HG02885 (cell line): ENCODE measurements around the gene IRX4.

Experiments used
- ATAC-seq: cut with Tn5 transposase; IDR thresholded peaks from one replicate; pipeline ENCODE4 v1.9.1; 2021; ENCODE audit warnings: mild to moderate bottlenecking; ENCODE audit not compliant: unreplicated experiment, poor library complexity

Gene IRX4

DNA sequence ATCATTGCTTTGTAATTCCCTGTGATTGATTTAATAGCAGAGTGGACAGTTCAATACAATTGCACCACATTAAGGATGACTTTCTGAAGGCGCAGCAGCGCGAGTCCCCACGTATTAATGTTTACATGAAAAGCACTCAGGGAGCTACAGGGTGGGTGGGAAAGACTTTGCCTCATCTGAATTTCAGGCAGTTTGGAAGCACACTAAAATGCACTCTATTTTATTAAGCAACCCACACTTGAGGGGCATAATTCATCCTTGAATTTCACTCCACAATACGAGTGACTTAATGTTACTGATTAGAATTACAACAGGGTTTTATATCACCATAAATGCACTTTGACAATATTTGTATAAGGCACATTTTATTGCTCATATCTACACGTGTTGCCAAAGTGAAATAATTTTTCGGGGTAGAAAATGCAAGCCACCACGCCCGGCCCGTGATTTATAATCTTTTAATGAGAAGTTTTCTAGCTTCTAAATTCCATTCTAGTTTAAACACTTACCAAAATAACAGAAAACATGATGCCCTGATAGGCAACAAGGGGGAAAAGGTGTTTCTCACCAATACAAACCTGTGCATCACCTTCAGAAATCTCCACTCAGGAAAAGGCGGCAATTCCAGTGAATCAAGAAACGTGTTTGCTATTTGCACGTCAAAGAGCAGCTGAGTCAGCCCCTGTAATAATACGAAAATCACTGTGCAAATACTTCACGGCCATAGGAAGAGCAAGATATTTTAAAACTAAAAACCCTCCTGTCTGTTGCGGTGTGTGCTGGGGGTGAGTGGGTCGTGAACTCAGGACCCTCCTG lies 40.5 kb downstream of the IRX4 start:
- ATAC-seq, result no peak

DNA sequence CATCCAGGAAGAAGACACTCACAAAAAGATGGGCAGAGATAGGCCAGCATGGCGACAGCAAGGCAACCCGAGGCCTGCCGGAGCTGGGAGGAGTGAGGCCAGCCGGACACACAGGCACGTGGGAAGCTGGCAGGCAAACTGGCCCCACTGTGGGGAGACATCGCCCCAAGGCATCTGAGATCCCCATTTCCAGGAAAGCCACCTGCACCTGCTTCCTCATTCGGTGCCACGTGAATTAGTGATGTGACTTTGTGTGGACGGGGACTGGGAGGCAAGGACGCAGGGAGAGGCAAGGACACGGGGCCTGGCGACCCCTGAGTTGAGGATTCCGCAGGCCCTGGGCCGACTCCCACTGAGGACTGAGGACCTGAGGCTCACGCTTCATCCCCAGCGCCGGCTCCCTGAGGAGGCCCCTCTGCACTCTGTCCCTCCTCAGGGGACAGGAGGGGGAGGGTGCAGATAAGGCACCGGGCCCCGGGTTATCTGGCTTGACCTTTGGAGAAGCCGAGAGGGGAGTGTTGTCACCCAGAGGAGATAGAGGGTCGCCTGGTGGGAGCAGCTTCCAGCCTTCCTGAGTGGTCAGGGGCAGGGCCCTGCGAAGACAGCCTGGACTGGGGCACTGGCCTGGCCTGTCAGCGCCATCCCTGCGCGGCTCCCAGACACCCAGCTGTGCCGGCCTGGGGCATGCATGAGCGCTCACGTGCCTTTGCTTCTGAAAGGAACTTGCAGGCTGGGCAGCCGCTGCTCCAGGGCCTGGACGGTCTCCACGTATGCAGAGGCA lies 41.8 kb downstream of the IRX4 start:
- ATAC-seq, result no peak

DNA sequence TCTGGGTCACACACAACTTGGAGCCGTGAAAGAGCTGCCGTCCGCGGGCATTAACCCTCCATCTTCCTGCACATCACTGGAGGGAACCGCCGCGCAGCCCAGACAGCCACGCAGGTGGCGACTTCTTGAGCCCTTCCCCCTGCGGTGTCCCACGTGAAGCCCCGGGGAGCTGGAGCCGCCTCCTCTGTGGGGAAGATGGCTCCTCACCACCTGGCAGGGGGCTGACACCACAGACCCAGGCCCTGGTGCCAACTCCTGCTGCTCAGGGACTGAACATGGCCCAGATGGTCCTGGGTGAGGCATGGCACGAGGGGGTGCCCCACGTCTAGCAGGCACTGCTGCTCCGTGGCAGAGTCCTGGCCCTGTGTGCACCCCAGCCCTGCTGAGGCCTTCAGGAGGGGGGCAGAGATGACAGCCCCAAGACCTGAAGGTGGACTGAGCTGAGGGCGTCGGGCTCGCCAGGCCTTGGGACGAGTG lies 42.6 kb downstream of the IRX4 start:
- ATAC-seq, result no peak

DNA sequence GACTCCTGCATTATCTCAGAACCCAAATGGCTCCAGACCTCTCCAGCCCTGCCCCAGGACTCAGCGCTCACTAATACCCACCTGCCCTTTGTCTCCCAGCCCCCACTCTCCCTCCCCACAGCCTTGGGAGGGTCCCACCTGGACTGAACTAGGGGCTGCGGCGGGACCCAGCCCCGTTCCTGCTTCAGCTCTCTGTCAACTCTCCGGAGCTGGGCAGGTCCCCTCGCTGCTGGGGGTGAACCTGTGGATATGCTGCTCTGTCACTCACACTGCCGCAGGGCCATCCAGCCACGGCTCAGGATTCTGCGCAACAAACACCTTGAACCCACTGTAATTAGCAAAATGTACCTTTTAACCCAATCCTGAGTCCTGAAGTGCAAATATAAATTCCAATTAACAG lies 44.7 kb downstream of the IRX4 start:
- ATAC-seq, result no peak

DNA sequence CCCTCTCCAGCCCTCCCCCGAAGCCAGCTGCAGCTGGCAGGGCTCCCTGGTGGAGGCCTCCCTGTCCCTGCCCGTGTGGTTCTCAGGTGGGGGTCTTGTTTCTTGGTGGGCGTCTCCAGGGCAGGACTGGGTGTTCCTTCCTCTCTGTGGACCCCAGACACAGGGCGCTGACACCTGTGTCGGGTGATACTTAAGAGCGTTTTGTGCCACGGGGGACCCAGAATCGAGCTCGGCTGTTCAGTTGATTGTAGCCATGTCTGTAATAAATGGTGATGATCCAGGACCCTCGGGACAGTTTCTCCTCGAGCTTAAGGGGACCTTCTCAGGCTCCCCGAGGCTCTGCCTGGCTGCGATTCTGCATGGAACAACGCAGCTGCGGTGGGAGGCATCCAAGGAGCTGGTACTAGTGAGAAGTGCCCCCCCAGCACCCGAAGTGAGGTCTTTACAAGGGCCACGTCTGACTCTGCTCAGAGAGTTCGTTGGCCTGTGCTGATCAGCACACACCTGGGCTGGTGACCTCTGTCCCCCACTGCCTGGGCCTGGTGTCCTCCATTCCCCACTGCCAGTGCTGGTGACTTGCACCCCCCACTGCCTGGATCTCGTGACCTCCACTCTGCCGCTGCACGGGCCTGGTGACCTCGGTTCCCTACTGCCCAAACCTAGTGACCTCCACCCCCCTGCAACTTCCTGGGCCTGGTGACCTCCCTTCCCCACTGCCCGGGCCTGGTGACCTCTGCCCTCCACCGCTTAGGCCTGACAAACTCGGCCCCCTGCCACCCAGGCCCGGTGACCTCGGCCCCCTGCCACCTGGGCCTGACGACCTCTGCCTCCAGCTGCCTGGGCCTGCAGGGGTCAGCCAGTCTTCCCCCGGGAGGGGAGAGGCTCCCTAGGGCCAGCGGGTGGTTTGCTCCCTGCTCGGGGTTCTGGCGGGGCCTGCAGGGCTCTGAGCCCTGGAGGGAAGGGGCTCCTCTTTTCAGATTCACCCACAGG lies 45.5 kb downstream of the IRX4 start:
- no peak for ATAC-seq

DNA sequence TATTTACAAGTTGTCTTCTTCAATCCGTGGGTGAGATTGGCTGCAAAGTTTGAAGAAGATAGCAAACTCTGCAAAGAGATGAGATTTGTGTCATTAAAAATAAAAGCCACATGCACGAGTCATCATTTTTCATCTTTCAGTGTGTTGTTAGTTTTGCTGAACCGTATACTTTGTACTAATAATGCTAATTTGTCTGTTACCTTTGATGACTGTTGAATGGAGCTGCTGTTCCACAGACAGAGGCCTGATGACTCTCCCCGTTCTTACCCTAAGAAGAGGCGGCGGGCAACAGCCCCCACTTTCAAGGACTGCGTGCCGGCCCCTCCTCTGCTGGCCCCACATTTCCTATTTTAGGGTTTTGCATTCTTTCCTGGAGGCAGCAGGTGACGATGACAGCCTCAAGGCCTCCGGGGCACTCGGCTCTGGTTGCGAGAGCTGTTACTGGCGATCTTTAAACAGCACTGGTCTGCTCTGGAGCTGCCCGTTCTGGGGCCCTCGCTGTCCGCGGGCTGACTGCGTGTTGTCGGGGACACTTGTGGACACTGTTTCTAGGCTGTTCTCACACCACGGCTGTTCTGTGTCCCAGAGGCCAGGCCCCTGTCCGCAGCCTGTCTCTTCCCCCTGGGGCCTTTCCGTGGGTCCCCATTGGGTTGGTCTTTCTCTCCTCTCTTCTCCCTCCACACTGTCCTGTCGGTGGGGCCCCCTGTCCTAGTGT lies 46.4 kb downstream of the IRX4 start:
- ATAC-seq, result no peak

DNA sequence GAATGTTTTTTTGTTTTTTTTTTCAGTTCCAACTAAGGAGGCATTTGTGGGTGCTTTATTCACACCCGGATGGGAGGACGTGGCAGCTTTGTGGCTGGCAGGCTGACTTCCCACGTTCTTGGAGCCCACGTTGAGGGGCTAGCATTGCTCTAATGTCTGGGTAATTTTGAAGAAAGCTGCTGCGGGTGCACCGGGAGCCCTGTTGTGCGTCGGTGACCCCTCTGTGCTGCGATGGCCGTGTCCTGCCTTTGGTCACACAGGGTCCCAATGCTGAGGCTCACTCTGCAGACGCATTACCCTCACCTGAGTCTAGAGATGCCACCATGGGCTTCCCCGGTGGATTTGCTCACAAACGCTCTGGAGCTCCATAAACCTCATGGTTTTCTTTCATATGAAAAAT lies 47.3 kb downstream of the IRX4 start:
- no peak for ATAC-seq

DNA sequence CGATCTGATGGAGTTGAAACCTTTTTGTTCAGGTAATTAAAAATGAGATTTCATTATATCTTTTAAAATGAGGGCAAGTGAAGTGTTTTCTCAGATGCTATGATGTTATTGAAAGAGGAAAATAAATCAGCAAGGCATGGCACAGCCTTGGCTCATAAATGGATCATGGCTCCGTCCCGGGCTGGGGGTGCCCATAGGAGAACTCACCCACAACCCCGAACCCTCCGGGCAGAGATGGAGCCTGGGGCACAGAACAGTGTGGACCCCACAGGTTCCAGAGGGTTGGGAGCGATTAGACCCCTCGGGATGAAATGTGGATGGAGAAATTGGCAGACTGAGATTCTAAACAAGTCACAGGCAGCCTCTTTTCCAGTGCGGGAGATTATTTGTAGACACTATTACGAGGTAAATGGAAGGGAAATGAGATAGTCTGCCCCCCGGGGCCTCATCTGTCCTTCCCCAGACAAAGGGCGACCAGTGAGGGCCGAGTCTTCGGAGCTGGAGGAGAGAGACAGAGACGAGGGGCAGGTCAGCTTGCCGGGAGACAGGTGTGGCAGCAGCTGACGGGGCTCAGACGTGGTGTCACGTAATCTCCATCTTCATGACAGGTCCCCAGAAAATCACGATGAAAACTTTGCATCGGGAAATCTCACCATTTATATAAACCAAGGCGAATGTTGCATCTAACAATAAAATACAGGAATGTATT lies 47.9 kb downstream of the IRX4 start:
- ATAC-seq, result no peak

DNA sequence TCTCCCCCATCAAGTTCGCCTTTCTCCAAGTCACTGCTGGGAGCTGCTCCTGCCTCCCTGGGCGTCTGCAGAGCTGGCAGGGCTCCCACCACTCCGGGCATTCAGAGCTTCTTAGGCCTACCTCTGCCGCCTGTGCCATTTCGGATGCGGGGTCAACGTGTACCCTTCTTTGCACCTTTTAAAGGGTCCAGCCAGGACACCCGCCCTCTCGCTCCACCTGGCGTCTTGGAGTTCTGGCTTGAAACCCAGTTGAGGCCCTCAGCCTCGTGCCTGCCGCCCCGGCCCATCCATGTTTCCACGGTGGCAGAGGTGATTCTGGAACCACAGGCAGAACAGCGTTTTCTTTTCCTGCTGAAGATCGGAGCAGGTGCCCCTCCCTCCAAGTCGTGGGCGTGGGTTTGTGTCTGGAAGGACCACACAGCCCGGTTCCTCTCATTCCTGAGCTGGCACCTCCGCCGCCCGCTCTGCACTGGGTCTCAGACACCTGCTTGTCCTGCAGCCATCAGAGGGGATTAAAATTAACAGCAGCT lies 48.6 kb downstream of the IRX4 start:
- no peak for ATAC-seq

DNA sequence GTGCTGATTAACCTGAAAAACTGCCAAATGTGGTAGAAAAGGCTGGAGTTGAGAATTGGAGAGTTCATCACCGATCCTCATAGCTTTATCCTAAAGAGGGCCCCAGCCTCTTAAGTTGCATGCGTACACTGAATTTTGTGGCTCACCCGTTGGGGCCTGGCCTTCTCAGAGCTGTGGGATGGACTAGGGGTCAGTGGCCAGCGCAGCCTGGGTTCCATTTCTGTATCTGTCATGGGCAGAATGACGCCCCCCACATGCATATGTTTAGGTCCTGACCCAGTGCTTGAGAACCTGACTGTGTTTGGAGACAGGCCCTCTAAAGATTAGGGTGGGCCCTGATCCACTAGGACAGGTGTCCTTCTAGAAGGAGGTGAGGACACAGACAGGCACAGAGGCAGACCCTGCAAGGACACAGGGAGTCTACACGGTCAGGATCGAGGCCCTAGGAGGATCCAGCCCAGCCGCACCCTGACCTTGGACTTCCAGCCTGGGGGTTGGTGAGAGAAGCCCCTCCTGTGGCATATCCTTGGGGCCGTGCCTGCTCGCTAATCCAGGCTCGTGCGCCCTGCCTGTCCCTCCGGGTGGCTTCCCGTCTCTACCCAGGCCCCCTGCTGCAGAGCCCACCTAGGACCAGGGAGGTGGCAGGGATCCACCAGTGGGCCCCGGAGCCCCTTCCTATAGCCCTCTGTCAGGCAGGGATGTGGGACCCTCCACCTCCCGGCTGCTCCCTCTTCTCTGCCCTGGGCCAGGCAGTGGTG lies 49.3 kb downstream of the IRX4 start:
- no peak for ATAC-seq

DNA sequence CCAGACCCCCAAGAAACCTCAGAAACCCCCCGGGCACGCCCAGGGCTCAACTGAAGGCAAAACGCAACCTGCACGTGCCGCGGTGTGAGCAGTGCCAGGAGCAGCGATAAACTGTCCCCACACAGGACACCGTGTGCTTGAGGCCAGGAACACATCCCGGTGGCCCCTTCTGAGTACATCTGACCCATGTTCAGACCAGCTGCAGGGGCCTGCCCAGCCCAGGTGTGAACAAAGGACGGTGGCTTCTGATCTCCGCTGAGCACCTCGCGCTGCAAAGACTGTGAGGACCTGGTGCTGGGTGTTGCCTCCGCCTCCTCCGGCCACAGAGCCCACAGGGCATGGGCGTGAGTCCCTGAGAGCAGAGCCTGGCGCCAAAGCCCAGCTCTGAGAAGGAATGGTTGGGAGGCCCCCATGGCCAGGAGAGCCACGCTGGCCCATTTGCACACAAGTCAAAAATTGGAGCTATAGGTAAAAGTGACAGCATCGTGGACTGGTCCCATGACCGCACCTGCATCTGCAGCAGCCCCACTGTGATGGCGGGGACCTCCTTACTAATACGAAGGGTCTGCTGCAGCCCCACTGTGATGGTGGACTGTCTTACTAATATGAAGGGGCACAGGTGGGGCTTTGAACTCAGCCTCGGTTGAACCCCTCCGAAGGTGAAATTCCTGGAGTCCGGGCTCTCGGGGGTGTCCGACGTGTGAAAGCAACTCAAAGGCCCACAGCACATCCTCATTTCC lies 50.0 kb downstream of the IRX4 start:
- ATAC-seq, result no peak

DNA sequence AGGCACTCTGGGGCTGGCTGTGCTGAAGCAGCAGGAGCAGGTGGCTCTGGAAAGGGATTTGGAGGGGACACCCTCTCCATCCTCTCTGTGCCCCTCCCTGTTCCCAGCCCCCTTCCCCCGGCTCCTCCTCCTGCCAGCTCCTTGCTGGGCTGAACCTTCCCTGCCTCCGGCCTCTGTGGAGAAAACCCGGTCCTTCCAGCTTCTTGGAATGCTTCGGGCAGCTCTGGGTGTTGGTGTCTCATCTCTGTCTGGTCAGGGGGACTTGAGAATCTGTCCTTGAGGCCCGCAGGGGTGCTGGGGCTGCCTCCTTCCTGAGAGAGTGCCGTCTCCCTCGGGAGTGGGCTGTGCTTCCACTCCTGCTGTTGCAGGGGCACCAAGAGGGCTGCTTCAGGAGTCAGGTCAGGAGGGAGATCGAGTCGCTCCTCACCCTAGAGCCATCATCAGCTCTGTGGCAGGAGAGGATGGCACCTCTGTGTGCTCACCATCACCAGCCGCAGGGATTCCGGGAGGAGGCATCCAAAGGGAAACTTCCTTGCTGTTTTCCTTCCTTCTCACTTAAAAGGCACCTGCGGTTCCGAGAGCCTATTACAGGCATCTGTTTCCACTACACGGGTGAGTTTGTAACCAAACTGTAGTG lies 50.9 kb downstream of the IRX4 start:
- no peak for ATAC-seq

DNA sequence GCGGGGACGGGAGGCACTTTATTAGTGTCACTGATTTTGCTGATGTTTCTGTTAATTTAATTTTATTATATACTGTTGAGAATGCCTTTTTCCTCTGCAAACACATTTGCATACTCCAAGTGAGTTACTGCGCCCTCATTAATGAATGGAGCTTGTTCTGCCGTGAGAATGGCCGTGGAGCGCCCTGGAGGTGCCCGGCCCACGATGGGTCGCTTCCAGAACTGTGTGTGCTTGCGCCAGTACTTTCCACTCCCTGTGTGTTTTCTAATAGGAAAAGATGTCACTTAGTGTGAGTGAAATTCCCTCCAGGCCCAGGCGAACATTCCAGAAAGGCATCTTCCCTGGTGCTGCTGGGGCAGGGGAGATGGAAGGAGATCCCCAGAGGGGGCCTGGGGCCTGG lies 51.5 kb downstream of the IRX4 start:
- no peak for ATAC-seq

DNA sequence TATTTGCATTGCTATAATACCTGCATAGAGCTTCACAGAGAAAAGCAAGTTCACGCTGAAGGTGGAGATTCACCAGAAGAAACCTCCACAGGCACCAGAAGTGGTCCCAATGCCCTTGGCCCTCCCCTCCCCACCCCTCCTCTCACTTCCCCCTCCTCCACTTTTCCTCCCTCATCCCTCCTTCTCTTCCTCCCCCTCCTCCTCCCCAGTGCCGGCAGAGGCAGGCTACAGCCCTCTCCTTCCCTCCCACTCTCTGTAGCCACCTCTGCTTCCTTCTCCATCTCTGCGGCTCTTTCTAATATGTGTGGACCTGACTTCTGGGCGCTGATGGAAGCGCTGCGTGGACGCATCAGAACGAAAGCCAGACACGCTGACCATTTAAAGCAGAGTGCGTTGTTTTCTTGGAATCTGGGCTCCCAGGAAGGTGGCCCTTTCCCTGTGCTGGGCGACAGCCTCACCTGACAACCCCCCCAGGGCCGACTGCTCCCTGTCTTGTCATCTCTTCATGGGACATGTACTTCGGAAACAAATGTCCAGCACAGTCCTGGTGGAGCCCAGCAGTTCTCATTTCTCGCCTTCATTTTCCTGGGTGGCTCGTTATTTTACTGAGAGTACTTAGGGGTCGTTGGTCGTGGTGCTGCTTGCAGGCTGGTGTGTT lies 52.0 kb downstream of the IRX4 start:
- no peak for ATAC-seq

DNA sequence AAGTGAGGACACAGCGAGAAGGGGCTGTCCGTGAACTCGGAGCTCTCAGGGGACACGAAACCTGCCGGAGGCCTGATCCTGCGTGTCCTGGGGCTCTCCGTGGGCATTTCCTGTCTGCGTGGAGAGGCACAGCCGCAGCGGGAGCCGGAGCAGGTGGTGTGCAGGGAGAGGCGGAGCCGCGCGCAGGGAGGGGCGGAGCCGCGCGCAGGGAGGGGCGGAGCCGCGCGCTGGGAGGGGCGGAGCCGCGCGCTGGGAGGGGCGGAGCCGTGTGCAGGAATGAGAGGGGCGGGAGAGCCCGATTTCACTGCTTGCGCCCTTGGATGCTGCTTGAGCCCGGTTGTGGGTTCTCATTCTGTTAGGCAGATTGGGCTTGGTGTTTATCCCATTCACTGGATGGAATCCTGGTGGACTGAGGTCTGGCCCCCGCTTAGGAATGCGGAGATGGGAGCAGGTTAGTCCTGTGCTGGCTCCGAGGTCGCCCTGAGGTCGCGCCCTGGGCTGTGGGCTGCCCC lies 54.8 kb downstream of the IRX4 start:
- ATAC-seq, result no peak
